H9 (cell line): ENCODE results near the gene DCBLD1. TPM values are rescaled to one million over a fixed set of nuclear protein-coding genes. Genes with fewer than 3 reads are reported as not detected.

Experiments used
- DNase-seq: peaks from one replicate; pipeline ENCODE4 v3.0.0-alpha.2; 2017
- H2AFZ ChIP-seq: one replicate; pipeline ENCODE4 v1.6.1; 2013; ENCODE audit warnings: mild to moderate bottlenecking, low read length, control low read depth, moderate library complexity
- H2AK5ac ChIP-seq: 2 replicates; pipeline ENCODE4 v1.6.1; 2013; ENCODE audit warnings: low read length, control low read depth, mixed read lengths; ENCODE audit not compliant: insufficient read length
- H2BK120ac ChIP-seq: one replicate; pipeline ENCODE4 v1.6.1; 2013; ENCODE audit warnings: low read depth, mild to moderate bottlenecking, low read length, control low read depth, inconsistent platforms; ENCODE audit not compliant: poor library complexity, severe bottlenecking
- H2BK12ac ChIP-seq: 2 replicates; pipeline ENCODE4 v1.6.1; 2013; ENCODE audit warnings: low read length, control low read depth, mixed read lengths, low read depth; ENCODE audit not compliant: insufficient read length
- H2BK15ac ChIP-seq: 2 replicates; pipeline ENCODE4 v1.6.1; 2013; ENCODE audit warnings: low read depth, low read length, control low read depth
- H2BK20ac ChIP-seq: one replicate; pipeline ENCODE4 v1.6.1; 2013; ENCODE audit warnings: low read depth, mild to moderate bottlenecking, low read length, control low read depth, inconsistent platforms; ENCODE audit not compliant: poor library complexity, severe bottlenecking
- H2BK5ac ChIP-seq: 2 replicates; pipeline ENCODE4 v1.6.1; 2013; ENCODE audit warnings: low read length, control low read depth, mixed read lengths; ENCODE audit not compliant: insufficient read length
- H3K14ac ChIP-seq: 2 replicates; pipeline ENCODE4 v1.6.1; 2013; ENCODE audit warnings: low read length, control low read depth; ENCODE audit not compliant: insufficient read depth
- H3K18ac ChIP-seq: 2 replicates; pipeline ENCODE4 v1.6.1; 2013; ENCODE audit warnings: low read depth, mild to moderate bottlenecking, mixed read lengths, low read length, control low read depth; ENCODE audit not compliant: insufficient read length
- H3K23ac ChIP-seq: 2 replicates; pipeline ENCODE4 v1.6.1; 2013; ENCODE audit warnings: low read length, control low read depth, mixed read lengths, low read depth; ENCODE audit not compliant: insufficient read length
- H3K23me2 ChIP-seq: 2 replicates; pipeline ENCODE4 v1.6.1; 2013; ENCODE audit warnings: low read depth, mild to moderate bottlenecking, mixed read lengths, low read length, control low read depth; ENCODE audit not compliant: insufficient read length, poor library complexity, severe bottlenecking
- H3K27ac ChIP-seq: 2 replicates; pipeline ENCODE4 v1.5.1; 2013; ENCODE audit warnings: low read length, control low read depth, mixed read lengths, low read depth; ENCODE audit not compliant: insufficient read length
- H3K27me3 ChIP-seq: 2 replicates; pipeline ENCODE4 v1.6.1; 2013; ENCODE audit warnings: low read length, control low read depth, inconsistent platforms; ENCODE audit not compliant: insufficient read depth
- H3K4ac ChIP-seq: 2 replicates; pipeline ENCODE4 v1.6.1; 2013; ENCODE audit warnings: low read depth, mild to moderate bottlenecking, control low read depth, inconsistent platforms, low read length, moderate library complexity
- H3K4me1 ChIP-seq: 2 replicates; pipeline ENCODE4 v1.6.1; 2013; ENCODE audit warnings: low read length, control low read depth, inconsistent platforms; ENCODE audit not compliant: insufficient read depth
- H3K4me2 ChIP-seq: 2 replicates; pipeline ENCODE4 v1.6.1; 2013; ENCODE audit warnings: low read length, control low read depth, mixed read lengths; ENCODE audit not compliant: insufficient read length, insufficient read depth
- H3K56ac ChIP-seq: 2 replicates; pipeline ENCODE4 v1.6.1; 2013; ENCODE audit warnings: low read depth, mild to moderate bottlenecking, mixed read lengths, low read length, control low read depth; ENCODE audit not compliant: insufficient read length
- H3K79me1 ChIP-seq: 2 replicates; pipeline ENCODE4 v1.6.1; 2013; ENCODE audit warnings: low read depth, mild to moderate bottlenecking, moderate library complexity, low read length, control low read depth, inconsistent platforms; ENCODE audit not compliant: insufficient read depth, poor library complexity, severe bottlenecking
- H3K79me2 ChIP-seq: 2 replicates; pipeline ENCODE4 v1.6.1; 2013; ENCODE audit warnings: low read length, control low read depth, inconsistent platforms; ENCODE audit not compliant: insufficient read depth
- H3K9ac ChIP-seq: 2 replicates; pipeline ENCODE4 v1.6.1; 2013; ENCODE audit warnings: low read length, control low read depth, mixed read lengths; ENCODE audit not compliant: insufficient read length; ENCODE audit errors: extremely low read depth
- H3K9me3 ChIP-seq: one replicate; pipeline ENCODE4 v1.6.1; 2013; ENCODE audit warnings: low read depth, low read length, inconsistent platforms; ENCODE audit not compliant: control insufficient read depth
- H3T11ph ChIP-seq: one replicate; pipeline ENCODE4 v1.6.1; 2013; ENCODE audit warnings: mild to moderate bottlenecking, low read length, control low read depth, inconsistent platforms
- H4K20me1 ChIP-seq: one replicate; pipeline ENCODE4 v1.6.1; 2013; ENCODE audit not compliant: control insufficient read depth, insufficient read length, insufficient read depth
- H4K5ac ChIP-seq: 2 replicates; pipeline ENCODE4 v1.6.1; 2013; ENCODE audit warnings: low read depth, mild to moderate bottlenecking, mixed read lengths, low read length, control low read depth; ENCODE audit not compliant: insufficient read length
- H4K8ac ChIP-seq: replicated peaks from 2 replicates; pipeline ENCODE4 v1.6.1; 2013; ENCODE audit warnings: low read length, control low read depth, mixed read lengths, low read depth; ENCODE audit not compliant: insufficient read length
- H4K91ac ChIP-seq: 2 replicates; pipeline ENCODE4 v1.6.1; 2013; ENCODE audit warnings: low read depth, mild to moderate bottlenecking, moderate library complexity, mixed read lengths, low read length, control low read depth; ENCODE audit not compliant: insufficient read length
- H3K27ac Mint-ChIP-seq, 3 experiments: 2 replicates in 2 of 3; 3 replicates in 1 of 3; pipeline ENCODE4 v1.8.0; 2020 to 2021; ENCODE audit warnings: mixed read lengths in 3 of 3, mild to moderate bottlenecking in 1 of 3, moderate library complexity in 1 of 3
- H3K27me3 Mint-ChIP-seq: 2 replicates; pipeline ENCODE4 v1.8.0; 2021; ENCODE audit warnings: low read depth, mild to moderate bottlenecking, moderate library complexity, mixed read lengths
- H3K36me3 Mint-ChIP-seq, 3 experiments: 2 replicates in 2 of 3; 3 replicates in 1 of 3; pipeline ENCODE4 v1.8.0; 2020 to 2021; ENCODE audit warnings: low read depth in 3 of 3, mixed read lengths in 3 of 3; ENCODE audit not compliant: insufficient read depth in 1 of 3
- H3K4me1 Mint-ChIP-seq, 2 experiments: 2 replicates each; pipeline ENCODE4 v1.8.0; 2020; ENCODE audit warnings: mixed read lengths in 2 of 2
- H3K4me3 Mint-ChIP-seq, 2 experiments: 2 replicates in 1 of 2; 3 replicates in 1 of 2; pipeline ENCODE4 v1.8.0; 2020 to 2021; ENCODE audit warnings: mild to moderate bottlenecking in 2 of 2, mixed read lengths in 2 of 2, moderate library complexity in 1 of 2
- H3K9me3 Mint-ChIP-seq, 2 experiments: 2 replicates in 1 of 2; 3 replicates in 1 of 2; pipeline ENCODE4 v1.8.0; 2020; ENCODE audit warnings: mild to moderate bottlenecking in 2 of 2, mixed read lengths in 2 of 2, moderate library complexity in 1 of 2
- WGBS: extraction: QIAGEN DNeasy Blood & Tissue Kit; methylation state at CpG from one replicate; pipeline ENCODE4 v1.1.7; 2013; ENCODE audit warnings: missing lambda C conversion rate, low lambda C conversion rate, mixed read lengths; ENCODE audit not compliant: insufficient read length; ENCODE audit errors: extremely low coverage; 5-methylcytosine and 5-hydroxymethylcytosine counted together
- total RNA-seq: library from RNA; stranded (reverse); gene quantifications from 2 replicates; pipeline ENCODE4 v1.2.1, GENCODE V29; 2021
- TF ChIP-seq, protein P1 (sequence below): fragments of 200-600 bp; sonication (generic); conservative IDR thresholded peaks from 3 replicates; pipeline ENCODE4 v1.8.0; 2021; ENCODE audit warnings: antibody characterized with exemption, mild to moderate bottlenecking

Gene DCBLD1
- total RNA-seq, 1 experiment from 2014 or later = 10.1 TPM

DNA sequence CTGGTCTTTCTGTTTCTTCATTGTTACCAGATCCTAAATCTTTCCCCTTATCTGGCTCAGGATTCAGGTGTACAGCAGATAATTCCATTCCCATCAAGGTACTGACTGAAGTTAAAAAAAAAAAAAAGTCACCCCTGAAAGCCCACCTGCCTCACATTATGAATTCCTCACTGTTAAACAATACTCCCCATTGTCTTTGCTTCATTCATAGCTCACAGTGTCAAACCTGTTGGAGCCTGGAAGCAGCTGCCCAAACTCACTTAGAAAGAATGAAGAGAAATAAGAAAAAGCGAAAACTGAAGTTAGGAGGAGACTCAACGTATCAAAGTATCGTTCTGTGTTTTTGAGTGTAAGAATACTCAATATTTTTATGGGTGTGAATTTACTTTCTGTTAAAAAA lies 1.8 kb upstream of the DCBLD1 start:
- no peak overlapping the region for H2BK15ac ChIP-seq
- H2BK5ac ChIP-seq = no peak overlapping the region
- H3K79me1 ChIP-seq = no peaks in the 10 kb centered on the region
- no peaks in the 10 kb centered on the region; a peak in 1 of 7 replicates for H3K36me3 Mint-ChIP-seq
- H2BK120ac ChIP-seq = no peak overlapping the region
- no peaks in the 10 kb centered on the region; the same call in 1 of the 2 replicates for H3K4me1 ChIP-seq
- H3T11ph ChIP-seq = no peak overlapping the region
- H3K18ac ChIP-seq = no peak overlapping the region
- H3K27ac ChIP-seq = no peak overlapping the region
- DNase-seq = no peak
- H3K23me2 ChIP-seq = peaks cover 5% of the 10 kb centered on the region
- TF ChIP-seq, protein P1, sequence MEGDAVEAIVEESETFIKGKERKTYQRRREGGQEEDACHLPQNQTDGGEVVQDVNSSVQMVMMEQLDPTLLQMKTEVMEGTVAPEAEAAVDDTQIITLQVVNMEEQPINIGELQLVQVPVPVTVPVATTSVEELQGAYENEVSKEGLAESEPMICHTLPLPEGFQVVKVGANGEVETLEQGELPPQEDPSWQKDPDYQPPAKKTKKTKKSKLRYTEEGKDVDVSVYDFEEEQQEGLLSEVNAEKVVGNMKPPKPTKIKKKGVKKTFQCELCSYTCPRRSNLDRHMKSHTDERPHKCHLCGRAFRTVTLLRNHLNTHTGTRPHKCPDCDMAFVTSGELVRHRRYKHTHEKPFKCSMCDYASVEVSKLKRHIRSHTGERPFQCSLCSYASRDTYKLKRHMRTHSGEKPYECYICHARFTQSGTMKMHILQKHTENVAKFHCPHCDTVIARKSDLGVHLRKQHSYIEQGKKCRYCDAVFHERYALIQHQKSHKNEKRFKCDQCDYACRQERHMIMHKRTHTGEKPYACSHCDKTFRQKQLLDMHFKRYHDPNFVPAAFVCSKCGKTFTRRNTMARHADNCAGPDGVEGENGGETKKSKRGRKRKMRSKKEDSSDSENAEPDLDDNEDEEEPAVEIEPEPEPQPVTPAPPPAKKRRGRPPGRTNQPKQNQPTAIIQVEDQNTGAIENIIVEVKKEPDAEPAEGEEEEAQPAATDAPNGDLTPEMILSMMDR = no peak
- H3K4me1 Mint-ChIP-seq = peaks cover 28 to 39% of the 10 kb centered on the region in 2 experiments
- peaks cover 11% of the 10 kb centered on the region; the same call in 1 of the 2 replicates for H3K27me3 ChIP-seq
- H4K5ac ChIP-seq = no peak overlapping the region
- WGBS = no CpG with 5 or more reads among the region's 3 CpGs
- no peak overlapping the region for H3K14ac ChIP-seq
- no peaks in the 10 kb centered on the region for H3K9me3 ChIP-seq
- H4K8ac ChIP-seq = no peak overlapping the region
- no peak overlapping the region for H3K4me2 ChIP-seq
- H3K9ac ChIP-seq = no peak overlapping the region
- peaks cover 20% of the 10 kb centered on the region for H3K27me3 Mint-ChIP-seq
- H2AFZ ChIP-seq = no peak overlapping the region
- no peaks in the 10 kb centered on the region for H3K79me2 ChIP-seq
- H3K27ac Mint-ChIP-seq = no peak overlapping the region
- no peaks in the 10 kb centered on the region; a peak in 1 of 5 replicates for H3K9me3 Mint-ChIP-seq
- no peaks in the 10 kb centered on the region for H4K20me1 ChIP-seq
- no peak overlapping the region for H3K23ac ChIP-seq
- H3K4ac ChIP-seq = no peak overlapping the region
- no peak overlapping the region for H2BK12ac ChIP-seq
- no peak overlapping the region for H2BK20ac ChIP-seq
- no peak overlapping the region for H4K91ac ChIP-seq
- H3K4me3 Mint-ChIP-seq = 0 out of 5 replicates have a peak overlapping the region, but pooled peaks of 1 of the 2 experiments have one; percentile 12
- H3K56ac ChIP-seq = no peak overlapping the region
- no peak overlapping the region for H2AK5ac ChIP-seq
